NCI-H1436 (cell line): Measurements from ENCODE around the gene MPRIP.
A peak's percentile ranks its signal among the peaks of the same experiment; 100 is the strongest.

Experiments
- DNase-seq: peaks from one replicate; lab custom pipeline; 2025; lab: John Stamatoyannopoulos, UW

Gene MPRIP

DNA sequence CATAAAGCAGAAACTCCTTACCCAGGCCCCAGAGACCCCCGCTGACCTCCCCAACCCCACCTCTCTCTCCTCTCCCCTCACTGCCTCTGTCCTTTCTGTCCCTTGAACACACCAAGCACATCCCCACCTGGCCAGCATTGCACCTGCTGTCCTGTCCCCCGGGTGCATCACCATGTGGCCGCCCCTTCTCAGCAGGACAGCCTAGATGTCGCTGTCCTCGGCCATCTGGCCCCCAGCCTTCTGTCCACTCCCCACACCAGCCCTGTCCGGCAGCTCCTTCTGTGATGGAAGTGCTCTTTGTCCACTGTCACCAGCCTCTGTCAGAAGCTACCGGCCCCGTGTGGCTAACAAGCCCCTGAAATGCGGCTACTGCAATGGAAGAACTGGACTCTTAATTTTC is 12.3 kb upstream of the MPRIP start:
- DNase-seq, result no peak

GRCh38 chr17:17030515-17031211 is 11.6 kb upstream of the MPRIP start:
- DNase-seq, result no peak

DNA sequence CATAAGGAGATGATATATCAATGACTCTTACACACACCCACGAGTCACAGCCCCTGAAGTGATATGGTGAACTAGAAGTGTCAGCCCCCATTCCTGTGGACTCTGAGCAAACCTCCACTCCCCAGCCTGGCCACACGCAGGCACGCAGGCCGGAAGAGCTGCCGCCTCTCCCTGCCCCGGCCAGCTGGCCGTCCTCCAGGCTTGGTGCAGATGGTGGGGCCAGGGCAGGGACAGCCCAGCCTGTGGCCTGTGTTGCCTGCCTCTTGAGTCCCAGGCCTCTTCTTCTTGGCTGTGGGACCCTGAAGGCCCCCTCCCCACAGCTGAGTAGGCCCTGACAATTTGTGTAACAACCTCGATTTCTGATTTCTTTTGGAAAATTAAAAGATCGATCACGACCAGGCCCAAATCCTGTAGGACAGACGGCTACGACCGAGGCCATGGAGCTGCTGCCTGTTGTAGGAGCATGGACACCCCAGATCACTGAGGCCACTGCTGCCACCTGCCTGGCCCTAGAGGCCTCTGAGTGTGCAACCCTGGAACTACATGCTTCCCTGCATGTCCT is 10.0 kb upstream of the MPRIP start:
- DNase-seq, result no peak

- no peak for DNase-seq
Observed at GRCh38 chr17:17033466-17033865, 8.8 kb upstream of the MPRIP start.

DNA sequence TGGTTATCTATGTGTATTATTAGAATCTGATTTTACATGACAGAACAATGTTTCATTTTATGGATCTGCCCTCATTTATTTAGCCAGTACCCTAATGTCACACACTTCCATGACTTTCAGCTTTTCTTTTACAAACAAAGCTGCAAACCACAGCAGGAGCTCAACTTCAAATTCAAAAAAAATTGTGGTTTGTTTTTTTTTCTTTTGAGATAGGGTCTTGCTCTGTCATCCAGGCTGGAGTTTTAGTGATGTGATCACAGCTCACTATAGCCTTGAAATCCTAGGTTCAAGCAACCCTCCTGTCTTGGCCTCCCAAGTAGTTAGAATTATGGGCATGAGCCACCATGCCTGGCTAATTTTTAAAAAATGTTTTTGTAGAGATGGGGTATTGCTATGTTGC is 8.2 kb upstream of the MPRIP start:
- DNase-seq, result no peak

GRCh38 chr17:17034496-17035075 is 7.7 kb upstream of the MPRIP start:
- no peak for DNase-seq

- no peak for DNase-seq
Observed at GRCh38 chr17:17035490-17035889, 6.8 kb upstream of the MPRIP start.

DNA sequence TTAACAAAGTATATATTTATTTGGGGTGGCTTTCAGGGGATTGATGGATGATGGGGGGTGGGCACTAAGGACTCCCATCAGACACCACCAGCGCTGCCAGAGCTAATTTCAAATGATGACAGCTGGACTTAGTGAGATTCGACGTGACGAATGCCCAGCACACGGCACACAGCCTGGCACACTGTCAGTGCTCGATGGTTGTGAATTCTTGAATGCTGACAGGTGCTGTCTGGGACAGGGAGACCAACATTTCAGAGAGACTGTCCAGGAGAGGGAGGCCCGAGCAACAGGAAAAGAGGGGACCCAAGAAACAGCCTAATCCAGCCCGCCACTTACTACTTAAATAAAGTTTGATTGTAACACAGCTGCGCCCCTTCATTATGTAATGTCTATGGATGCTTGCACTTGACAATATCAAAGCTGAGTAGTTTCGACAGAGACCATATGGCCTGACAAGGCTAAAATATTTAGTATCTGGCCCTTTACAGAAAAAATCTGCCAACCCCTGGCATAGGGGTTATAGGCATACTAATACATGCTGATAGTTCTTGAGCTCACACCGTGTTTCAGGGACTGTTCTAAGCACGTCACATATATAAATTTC is 6.2 kb upstream of the MPRIP start:
- no peak for DNase-seq

GRCh38 chr17:17036524-17036998 is 5.7 kb upstream of the MPRIP start:
- DNase-seq, result no peak

- DNase-seq, result no peak
Observed at GRCh38 chr17:17039911-17040310, 2.3 kb upstream of the MPRIP start.

DNA sequence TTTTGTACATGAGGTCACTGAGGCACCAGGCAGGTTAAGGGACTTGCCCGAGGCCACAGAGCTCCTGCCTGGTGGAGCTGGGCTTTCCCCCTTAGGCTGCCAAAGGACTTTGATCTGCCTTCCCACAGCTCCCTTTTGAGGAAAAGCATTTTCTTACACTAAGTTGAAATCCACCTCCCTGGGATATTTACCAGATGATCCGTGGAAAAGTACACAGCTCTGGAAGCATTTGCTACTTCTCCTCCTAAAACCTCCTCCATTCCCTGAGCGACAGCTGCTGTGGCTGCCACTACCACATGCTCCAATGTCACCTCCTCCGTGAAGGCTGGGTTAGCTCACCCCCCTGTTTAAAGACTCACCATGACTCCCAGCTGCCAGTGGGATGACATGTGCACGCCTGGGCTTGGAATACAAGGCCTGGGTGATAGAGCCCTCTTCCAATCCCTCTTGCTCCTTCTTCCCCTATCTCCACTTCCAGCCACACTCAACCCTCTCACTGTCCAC is 1.2 kb upstream of the MPRIP start:
- no peak for DNase-seq

DNA sequence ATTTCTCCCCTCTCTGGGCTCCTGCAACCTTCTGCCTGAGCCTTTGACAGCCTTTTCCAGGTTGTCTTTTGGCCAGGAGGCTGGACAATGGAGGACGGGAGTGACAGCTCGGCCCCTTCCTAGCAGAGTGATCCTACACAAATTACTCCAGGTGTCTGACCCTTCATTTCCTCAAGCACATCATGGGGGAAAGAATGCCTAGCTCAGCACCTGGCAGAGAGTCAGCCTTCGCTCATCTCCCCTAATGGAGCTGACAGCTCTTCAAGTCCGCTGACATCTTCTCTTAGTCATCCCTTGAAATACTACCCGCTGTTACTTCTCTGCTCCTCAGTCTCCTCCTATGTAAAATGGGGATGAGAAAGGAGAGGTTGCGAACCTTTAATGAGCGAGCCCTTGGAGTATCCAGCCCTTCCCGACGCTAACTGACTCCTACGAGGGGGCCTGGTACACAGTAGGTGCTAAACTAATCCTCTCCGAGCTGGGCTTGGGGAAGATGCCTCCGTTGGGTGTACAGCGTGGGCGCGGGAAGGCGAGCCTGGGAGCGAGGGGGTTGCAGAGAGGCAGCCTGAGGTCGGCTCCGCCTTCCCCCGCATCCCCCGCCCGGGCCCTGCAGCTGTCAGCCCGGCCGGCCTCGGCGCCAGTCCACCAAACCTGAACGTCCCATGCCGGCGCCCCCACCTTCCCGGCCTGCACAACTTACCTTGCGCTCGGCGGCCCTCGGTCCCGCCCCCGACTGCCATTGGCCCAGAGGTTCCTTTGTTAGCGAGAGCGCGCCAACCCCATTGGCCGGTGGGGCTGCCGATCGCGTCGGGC is 480 bp upstream of the MPRIP start:
- DNase-seq, result peak; percentile 95

DNA sequence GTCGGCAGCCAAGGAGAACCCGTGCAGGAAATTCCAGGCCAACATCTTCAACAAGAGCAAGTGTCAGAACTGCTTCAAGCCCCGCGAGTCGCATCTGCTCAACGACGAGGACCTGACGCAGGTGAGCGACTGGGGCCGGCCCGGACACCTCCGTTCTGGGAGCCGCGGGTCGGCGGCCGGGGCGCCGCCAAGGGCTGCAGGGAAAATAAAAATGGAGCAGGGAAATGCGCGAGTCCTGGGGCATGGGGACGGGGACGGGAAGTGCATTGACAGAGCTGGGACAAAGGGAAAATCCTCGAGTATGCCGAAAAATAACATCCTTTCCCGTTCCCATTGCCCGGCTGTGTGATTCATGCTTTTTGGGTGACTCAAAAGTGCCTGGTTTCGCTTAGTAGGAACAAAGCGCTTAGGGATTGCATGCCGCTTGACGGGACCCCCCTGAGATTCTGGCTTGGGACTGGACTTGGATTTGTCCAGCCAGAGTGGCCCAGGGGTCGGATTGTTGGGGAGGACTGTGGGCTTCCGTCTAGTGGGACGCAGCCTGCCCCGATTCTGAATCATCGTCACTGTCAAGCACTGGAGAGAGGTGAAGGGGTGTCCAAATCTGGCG is 699 bp downstream of the MPRIP start:
- no peak for DNase-seq

- no peak for DNase-seq
Observed at GRCh38 chr17:17043461-17044271, 1.4 kb downstream of the MPRIP start.

DNA sequence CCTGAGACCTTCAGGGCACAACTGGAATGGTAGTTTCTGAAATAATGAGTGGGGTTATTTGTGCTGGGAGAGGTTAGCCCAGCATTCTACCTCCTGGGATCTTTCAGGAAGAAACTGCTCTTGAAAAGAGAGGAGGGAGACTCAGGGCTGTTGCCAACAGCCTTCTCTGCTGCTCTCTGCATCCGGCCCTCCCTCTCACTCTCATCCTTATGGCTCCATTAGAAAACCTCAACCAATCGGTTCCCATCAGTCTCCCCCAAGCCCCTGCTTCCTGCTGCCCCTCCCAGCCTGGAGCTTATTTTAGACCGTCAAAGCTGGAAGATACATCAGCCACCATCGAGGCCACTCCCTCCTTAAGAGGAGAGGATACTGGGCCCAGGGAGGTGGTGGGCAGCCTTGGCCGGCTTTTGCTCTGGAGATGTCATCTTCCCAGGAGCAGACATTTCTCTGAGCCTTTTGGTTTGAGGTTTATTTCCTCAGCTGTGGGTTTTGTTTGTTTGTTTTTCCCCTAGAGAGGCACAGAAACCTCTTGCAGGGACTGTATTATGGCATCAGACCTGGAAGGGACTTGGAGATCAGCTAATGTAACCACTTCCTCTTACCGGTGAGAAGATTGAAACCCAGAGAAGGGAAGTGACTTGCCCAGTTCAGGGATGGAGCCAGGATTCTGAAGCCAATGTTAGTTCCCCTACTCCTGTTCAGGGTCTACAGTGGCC is 2.7 kb downstream of the MPRIP start:
- DNase-seq, result no peak

GRCh38 chr17:17048106-17048505 is 5.8 kb downstream of the MPRIP start:
- DNase-seq, result no peak

- DNase-seq, result no peak
Observed at GRCh38 chr17:17050346-17051345, 8.4 kb downstream of the MPRIP start.

DNA sequence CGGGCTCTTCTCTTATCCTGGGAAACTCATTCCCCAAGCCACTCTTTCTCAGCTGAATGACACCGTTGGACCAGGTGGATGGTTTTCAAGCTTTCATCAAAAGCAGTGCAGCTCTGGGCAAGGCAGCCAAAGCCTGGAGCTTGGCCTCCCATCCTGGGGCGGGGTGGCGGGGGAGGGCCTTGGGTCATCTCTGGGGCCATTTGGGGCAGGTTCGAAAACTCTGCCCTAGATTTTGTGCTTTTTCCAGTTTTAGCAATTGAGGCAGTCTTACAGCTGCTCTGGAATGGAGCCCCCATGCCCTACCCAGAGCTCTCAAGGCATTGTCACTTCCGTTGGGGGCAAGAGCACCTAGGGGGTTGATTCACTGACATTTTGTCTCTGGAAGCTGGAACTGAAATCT is 9.1 kb downstream of the MPRIP start:
- DNase-seq, result no peak
